Myocyte (in vitro differentiated cells): ENCODE data around the gene TXN2. TPM values are rescaled to one million over a fixed set of nuclear protein-coding genes. Genes with fewer than 3 reads are reported as not detected.

Experiments
- DNase-seq: peaks from one replicate; pipeline ENCODE4 v3.0.0-alpha.2; 2012; ENCODE audit warnings: low read depth
- total RNA-seq: library from RNA; depleted of rRNA; stranded (reverse); fragments of >200 nt; gene quantifications from 2 replicates; pipeline ENCODE4 v1.2.3, GENCODE V29; 2014

TXN2 gene
- total RNA-seq, 1 donor from 2014 or later: 44.6 TPM

DNA sequence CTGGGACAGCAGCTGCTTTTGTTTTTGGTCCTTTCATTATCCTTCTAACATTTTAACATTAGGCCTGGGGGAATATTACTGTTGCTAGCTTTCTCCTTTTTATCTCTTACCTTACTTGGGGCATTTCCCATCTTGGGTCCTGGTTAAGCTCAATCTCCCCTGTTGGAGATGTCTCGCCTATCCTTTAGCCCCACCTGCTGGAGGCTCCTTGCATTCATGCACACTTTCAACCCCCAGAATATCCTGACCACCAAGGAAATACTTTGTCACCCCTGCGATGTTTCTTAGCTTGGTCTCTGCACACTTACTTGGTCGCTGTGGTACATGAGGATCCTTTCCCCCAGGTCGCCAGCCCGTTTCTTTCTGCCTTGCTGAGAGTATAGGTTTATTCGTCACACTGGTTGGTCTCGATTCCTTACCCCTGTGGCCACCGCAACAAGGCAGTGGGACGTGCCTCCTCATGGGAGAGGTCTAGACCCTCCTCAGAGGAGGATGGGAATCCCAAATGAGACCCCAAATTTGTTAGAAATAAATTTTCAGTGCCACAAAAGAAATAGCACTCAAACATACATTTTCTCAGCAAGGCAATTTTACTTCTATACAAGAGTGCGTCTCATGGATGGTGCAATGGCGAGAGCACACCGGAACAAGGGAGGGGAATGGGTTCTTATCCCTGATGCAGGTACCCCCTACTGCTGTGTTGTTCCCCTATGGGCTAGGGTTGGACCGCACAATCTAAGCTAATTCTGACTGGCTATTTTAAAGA lies 5.4 kb upstream of the TXN2 start:
- peak; percentile 59 for DNase-seq

GRCh38 chr22:36480941-36481392 lies 473 bp downstream of the TXN2 start:
- DNase-seq: no peak

- DNase-seq: peak; percentile 90
Observed at GRCh38 chr22:36478966-36479365, 2.5 kb downstream of the TXN2 start.

DNA sequence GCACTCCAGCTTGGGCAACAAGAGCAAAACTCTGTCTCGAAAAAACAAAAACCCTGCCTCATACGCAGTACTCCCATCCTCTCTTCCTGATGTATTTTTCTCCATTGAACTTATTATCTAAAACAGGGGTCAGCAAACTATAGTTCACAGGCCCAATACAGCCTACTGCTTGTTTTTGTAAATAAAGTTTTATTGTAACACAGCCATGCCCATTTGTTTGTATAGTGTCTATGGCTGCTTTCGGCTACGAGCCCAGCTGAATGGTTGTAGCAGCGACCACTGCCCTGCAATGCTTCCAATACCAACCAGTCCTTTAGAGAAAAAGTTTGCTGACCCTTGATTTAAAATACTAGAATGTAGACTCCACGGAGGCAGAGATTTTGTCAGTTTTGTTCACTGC lies 6.1 kb downstream of the TXN2 start:
- no peak for DNase-seq

- no peak for DNase-seq
Observed at GRCh38 chr22:36472689-36473088, 8.8 kb downstream of the TXN2 start.

DNA sequence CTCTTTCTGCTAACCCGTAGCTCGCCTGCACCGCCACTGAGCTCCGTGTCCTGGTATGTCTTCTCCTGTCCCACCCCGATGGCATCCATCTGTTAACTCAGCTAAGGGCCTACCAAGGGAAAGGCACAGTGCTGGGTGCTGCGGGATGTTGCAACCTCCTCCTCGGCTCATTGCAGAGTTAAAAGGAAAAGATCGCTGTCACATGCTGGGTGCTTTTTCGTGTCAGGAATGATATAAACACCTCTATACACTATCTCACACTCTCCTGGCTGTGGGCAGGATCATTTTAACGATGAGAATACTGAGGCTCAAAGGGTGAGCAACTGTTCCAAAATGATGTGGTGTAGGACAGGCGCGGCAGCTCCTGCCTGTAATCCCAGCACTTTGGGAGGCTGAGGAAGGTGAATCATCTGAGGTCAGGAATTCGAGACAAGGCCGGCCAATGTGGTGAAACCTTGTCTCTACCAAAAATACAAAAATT lies 10.1 kb downstream of the TXN2 start:
- DNase-seq: peak; percentile 70

- no peak for DNase-seq
Observed at GRCh38 chr22:36470994-36471331, 10.5 kb downstream of the TXN2 start.

DNA sequence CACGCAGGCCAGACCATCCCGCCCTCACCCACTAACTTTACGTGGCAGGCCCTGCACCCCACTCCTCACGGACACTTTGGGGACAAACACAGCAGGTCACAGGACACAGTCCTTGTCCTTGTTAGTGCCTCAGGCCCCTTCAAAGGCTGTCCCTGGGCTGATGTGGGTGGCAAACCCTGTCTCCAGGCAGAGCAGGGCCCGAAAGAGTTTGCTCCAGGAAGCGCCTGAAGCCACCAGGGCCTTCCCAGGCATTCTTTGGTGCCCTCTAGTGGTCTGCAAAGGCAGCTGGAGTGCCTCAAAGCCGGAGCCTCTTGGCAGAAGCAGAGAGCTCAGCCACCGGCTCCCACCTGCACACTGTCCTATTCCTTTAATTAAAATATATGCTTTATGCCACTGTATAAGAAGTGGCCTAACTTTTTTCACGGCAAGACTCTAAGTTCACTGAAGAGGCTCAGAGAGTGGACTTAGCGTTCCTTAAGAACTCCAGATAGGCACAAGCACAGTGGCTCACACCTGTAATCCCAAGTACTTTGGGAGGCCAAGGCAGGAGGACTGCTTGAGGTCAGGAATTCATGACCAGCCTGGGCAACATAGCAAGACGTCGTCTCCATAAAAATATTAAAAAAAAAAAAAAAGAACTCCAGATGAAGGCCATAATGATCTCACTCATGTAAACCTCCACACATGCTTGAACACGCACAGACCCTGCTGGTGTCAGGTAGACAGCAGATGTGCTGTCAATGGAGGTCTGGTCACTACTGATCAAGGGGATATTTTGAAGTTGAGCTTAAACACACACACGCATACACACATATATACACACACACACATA lies 11.1 kb downstream of the TXN2 start:
- peak; percentile 93 for DNase-seq

GRCh38 chr22:36469094-36469710 lies 12.2 kb downstream of the TXN2 start:
- DNase-seq: peak; percentile 90

- DNase-seq: peak; percentile 99
Observed at GRCh38 chr22:36467946-36468345, 13.5 kb downstream of the TXN2 start.

DNA sequence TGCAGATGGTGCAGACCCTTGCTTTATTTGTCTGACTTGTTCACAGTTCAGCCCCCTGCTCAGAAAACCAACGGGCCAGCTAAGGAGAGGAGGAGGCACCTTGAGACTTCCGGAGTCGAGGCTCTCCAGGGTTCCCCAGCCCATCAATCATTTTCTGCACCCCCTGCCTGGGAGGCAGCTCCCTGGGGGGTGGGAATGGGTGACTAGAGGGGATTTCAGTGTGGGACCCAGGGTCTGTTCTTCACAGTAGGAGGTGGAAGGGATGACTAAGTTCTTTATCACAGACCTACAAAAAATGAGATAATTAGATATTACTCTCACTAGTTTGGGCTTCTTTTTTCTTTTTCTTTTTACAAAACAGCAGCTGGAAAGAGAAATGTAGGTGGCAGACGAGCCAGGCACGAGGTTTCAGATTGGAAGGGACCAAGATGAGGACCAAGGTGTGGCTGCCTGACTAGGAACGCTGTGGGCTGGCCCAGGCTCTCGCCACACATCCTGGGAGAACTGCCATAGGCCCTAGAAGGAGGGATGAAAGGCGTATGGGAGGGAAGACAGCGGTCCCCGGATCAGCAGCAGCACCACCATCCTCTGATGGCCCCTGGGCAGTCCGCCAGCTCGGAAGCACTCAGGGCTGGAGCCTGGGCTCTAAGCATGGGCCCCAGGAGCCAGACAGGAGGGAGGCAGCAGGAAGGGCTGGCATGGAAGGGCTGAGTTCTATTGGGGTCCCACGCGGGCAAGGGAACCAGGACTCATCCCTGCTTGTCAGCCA lies 14.2 kb downstream of the TXN2 start:
- peak; percentile 72 for DNase-seq

GRCh38 chr22:36466258-36466657 lies 15.2 kb downstream of the TXN2 start:
- DNase-seq: no peak

- peak; percentile 88 for DNase-seq
Observed at GRCh38 chr22:36465232-36466021, 16.0 kb downstream of the TXN2 start.

DNA sequence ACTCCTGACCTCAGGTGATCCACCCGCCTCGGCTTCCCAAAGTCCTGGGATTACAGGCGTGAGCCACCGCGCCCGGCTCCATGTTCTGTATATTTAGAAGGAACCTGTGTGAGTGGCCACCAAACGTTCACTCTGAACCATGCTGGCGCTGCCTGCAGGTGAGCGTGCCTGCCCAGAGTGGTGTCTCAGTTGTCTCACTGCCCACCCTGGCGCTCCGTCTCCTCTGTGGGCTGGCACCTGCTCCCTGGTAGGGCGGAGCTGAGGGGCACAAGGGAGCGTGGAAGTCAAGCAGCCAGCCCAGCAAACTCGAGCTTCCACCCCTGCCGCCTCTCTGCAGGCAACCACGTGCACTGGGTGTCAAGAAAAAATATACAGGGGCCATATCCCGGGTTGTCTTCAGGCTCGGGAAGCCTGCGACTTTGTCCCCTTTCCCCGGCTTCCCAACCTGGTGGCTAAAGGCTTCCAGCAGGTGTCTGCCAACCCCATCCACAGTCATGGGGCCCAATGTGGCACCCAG lies 16.7 kb downstream of the TXN2 start:
- no peak for DNase-seq

DNA sequence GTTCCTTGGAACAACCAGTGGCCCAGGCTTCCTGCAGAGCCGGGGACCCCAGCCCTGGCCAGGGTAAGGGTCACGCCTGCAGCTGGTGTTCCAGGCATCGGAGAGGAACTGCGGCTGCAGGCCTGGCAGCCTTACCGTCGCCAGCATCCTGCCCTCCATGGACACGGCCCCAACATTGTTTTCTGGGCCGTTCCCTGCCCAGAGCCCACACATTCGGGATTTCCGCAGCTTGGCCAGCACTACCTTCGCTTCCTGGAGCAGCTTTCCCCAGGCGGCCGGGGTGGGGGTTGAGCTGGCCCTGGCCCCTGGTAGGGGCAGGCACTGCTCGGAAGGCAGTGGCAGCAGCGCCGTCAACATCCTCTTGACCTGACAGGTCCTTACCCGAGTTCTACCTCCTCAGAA lies 17.7 kb downstream of the TXN2 start:
- no peak for DNase-seq

- peak; percentile 94 for DNase-seq
Observed at GRCh38 chr22:36461665-36462649, 19.5 kb downstream of the TXN2 start.

GRCh38 chr22:36460202-36460601 lies 21.2 kb downstream of the TXN2 start:
- DNase-seq: no peak

DNA sequence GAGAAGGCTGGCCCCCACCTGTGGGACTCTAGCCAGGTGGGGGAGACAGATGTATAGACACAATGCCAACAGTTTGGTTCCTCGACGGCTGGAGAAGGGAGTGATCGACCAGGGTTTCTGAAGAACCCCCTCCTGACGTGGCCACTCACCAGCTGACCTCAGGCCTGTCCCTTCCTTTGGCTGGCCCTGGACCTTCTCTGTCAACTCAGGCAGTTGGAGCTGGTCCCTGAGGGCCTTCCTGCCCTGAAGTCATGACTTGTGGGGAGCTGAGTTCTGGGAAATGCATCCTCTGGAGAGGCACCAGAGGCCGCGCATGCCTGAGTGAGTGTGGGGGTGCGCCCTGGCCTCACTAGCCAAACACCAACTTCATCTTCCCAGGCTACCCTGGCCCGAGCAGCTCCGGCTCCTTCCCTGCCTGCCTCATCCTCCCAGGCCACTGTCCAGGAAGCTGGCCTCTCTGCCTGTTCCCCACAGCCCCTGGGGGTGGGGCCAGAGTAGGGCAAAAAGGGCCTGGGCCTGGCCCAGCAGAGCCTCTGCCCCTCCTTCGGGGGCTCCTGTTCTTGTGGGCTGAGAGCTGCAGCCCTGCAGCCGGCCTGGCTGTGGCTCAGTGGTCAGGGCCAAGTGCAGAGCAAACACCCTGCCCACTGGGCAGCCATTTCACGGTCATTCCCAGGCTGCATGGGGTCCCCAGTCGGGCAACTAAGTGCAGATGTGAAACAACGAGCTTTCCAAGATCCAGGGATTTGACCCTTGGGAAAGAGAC lies 23.6 kb downstream of the TXN2 start:
- DNase-seq: peak; percentile 64
